Glomerular visceral epithelial cell (primary cell): ENCODE data around the gene RGS7.

Experiments
- DNase-seq: peaks from one replicate; pipeline ENCODE4 v3.0.0-alpha.2; 2016; ENCODE audit errors: extremely low spot score

The RGS7 gene

DNA sequence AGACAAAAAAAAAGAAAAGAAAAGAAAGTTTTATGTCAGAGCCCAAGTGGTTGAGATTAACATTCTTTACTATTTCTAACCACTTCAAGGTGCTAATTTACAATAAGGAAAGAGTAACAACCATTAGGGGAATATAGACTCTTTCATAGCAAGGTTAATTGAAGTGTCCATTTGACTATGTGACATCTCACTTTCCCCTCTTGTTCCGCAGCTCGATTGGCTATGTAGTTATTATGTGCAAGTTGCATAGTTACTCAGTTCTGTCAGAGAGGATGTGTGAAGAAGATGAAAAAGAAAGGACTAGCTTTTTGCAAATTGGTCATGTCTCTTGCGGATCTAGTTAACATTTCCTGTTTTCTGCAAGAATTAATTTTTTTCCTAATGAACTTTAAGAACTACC, 273.7 kb downstream of the RGS7 start:
- DNase-seq = no peak

DNA sequence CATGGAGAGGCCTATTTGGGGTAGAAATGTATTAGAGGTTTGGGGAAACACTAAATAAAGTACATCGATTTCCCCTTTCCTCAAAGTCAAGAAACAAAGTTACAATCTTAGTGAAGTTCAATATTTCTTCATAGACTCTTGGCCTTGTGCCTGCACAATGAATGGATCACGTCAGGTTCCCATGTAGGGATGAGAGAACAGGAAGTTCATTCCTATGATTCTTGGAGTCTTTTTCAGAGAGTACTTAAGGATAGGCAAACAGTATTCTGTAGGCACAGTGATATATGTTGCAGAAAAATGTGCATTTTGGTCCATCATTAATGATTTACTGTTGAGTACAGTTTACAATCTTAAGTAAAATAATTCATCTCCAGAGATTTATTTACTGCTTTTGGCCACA, 275.5 kb downstream of the RGS7 start:
- no peak for DNase-seq

DNA sequence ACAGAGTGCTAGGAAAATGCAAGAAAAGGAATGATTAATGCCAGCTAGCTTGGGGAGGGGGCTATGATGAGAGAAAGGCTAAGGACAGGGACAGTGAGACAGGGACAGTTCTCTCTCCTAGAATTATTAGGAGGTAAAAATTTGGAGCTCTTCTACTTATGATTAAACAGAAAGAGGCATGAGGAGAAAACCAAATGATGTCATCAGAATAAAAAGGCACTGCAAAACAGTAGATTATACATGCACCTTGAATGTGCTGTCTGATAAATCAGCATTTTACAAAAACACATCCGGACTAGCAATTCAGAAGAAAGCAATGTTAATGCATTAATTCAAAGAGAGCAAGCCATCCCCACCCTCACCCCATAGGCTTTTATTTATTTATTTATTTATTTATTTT, 277.5 kb downstream of the RGS7 start:
- no peak for DNase-seq

DNA sequence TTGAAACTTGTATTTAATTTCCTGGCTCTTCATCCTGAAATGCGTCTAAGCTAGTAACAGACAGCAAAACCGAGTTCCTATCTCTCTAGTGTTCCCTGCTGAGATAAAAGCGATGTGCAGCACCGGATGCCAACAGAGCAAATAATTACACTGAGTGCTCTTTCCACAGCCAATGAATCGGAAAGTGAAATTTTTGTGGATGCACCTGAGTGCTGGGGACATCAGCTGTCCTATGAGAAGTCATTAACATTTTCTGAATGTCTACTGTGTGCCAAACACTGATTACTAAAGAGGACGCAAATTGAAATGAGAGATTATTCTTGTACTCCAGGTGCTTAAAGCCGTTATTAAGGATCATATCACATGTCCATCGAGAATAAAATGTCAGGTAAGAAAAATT, 278.0 kb downstream of the RGS7 start:
- DNase-seq = no peak

DNA sequence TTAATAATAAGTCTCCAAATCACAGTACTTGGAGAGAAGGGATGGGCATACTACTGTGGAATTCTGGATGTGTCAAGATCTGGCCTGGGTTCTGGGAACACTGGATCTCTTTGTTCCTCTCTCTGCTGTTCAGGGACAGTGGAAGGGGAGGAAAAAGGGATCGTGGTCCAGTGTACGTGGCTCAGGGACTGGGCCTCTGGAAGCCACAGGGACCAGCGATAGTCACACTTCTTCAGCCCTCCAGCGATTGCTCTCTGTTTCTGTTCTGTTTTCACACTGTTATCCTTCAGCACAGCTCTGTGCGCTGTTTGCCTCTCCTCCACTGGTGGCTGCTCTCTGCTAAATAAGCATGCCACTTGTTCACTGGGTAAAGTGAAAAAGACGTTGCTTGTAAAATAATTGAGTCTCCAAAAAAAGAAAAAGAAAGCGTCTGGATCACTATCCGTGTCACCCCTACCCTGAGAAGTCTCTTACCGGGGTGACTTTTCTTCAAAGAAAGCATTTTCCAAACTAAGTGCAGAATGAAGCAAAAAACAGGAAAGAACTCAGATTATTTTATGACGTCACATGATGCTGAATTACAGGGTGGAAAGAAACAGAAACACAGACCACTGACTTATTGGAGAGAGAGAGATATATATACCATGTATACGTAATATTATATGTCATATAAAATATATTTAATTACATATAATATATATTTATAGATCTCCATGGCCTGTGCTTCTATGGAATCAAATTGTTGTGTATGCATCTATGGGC, 279.4 kb downstream of the RGS7 start:
- DNase-seq = no peak

DNA sequence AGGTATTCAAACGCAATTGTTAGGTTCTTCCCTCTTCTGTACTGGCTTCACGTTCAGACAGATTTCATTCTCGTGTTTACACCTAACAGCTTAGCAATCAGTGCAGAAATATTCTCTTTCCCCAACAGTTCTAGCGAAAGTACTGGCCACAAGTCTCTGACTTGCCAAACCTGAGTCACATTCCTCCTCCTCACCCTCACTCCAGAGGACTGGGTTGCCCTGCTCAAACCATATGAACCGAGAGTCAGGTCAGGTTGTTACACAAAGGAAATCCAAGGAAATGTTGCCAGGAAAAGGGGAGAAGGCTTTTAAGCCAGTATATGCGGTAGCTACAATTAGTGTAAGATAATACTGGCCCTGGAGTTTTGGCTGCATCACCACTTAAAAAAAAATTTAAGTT, 282.5 kb downstream of the RGS7 start:
- DNase-seq = no peak

DNA sequence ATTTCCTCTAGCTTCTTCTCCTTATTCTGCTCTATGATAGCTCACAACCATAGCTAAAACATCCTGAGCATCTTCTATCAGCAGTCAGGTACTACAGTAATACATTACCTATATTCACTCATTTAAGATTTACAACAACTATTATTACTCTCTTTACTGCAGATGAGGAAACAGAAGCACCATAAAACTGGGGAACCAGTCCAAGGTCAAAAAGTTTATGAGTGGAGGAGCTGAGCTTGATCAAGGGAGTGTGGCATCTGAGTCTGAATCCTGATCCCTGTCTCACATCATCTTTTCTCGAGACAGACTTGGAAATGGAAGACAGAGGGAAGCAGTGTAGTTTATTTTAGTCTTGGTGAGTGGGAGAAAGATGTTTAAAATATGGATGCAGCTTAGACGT, 288.6 kb downstream of the RGS7 start:
- DNase-seq = no peak

DNA sequence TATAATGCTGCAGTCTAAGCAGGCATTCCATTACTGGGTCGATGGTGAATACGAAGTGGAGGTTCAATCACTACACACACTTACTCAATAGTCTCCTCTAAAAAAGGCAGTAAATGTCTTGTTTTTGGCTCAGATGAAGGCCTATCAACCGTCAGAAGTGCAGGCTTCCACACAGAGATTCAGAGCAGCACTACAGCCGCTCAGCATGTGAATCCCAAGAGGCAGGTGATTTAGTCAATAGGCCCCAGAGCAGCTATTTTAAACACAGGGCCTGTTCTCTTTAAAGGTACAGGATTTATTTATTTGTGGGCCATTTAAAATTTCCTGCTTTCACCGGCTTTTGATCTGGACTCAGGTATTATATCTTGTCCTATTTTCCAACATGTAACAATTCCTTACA, 293.7 kb downstream of the RGS7 start:
- DNase-seq = no peak

DNA sequence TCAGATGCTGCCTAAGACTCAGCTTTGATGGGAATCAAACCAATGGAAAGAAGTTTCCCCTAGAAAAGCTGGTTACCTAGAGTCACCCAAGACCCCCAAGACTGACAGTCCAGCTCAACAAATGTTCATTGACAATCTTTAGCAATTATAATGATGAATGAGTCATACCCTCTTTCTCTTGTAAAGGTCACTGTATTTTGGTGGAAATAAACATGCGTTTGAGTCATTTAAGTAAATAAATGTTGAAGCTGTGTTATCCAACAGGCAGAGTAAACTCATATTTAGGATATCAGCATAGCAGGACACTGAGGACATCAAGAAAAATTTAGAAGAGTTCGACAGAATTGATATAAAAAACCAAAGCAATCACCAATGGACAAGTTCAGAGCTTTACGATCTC, 295.9 kb downstream of the RGS7 start:
- no peak for DNase-seq

DNA sequence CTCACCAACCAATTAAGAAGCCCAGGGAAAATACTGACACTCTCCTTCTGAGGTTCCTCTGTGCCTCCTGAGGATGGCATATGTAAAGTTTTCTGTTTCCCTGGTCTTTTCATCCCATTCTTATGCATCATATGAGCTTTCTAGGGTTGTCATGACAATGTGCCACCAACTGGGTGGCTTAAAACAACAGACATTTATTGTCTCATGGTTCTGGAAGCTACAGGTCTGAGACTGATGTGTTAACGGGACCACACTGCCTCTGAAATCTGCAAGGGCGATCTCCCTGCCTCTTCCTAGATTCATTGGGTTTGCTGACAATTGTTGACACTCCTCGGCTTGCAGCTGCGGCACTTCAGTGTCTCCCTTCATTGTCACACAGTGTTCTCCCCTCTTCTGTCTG, 308.4 kb downstream of the RGS7 start:
- no peak for DNase-seq

DNA sequence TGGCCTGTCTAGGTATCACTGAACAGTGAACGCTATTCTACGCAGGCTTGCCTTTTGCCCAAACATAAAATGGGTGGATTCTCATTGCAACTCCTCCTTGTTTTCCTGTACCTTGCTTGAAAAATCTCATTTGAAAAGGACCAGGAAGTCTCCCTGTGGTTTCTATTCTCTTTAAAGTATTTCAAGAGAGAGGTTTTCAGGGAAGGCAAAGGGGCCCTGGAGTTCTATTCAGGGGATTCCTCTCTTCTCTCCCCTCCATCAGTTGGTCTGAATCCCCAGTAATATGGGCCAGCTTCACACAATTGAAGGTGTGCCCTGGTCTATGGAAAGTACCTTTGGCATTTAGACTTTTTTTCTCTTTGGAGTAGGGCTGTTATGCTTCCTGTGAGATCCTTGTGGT, 311.3 kb downstream of the RGS7 start:
- DNase-seq = no peak

DNA sequence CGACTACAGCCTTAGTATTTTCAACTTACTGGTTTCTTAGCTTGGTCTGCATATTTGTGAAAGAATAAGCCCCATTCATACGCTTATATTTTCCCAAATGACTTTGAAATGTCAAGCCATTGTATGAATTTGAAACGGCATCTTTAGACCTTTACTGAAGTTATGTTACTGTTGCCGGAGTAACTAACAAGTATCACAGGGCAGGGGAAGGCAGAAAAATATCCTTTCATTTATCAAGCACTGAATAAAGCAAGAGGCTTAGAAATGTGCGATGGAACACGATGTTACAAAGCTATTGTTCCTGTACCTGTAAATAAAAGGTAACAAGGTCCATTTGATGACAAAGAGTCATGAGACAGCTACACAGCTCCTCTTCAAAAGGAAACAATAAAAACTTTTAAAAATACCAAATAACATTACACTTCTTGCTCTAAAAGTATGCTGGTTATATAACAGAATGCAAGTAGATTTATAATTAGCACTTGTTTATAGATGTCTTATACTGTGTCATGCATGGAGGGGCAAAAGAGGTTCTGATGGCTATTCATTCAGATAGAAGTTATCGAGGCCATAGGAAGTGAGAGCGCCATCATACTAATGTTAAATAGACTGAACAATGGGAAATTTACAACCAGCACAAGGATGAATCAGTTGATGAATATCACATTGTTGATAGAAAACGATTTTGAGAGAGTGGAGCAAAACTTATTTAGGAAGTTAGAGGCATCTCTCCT, 322.6 kb downstream of the RGS7 start:
- no peak for DNase-seq

DNA sequence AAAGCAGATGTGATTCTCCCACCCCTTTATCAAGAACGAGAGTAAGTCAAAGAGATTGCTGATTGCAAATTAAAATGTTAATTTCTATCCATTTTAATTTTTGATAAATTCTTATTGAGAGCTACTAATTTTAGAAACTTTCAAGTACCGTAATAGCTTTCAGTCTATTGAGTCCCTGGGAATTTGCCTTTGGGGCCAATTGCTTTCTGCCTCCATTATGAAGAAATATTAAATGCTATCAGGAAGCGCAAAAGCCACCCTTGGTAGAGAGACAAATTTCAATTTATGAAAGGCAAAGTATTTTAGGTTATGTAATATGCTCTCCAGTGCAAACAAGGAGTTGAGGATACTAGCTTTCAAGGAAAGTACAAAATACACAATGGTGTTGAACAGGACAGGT, 332.2 kb downstream of the RGS7 start:
- DNase-seq = no peak

DNA sequence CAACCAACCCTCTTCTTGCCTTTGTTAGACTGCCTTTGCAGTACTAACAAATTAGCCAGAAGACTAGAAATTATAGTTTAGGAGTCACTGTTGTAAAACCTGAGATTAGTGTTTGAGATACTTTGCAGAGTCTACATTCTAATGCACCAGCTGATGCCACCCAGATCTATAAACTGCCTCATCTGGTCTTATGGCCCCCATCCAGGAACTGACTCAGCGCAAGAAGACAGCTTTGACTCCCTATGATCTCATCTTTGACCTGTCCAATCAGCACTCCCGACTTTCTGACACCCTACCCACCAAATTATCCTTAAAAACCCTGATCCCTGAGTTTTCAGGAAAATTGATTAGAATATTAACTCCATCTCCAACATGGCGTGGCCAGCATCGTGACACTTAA, 334.6 kb downstream of the RGS7 start:
- no peak for DNase-seq

DNA sequence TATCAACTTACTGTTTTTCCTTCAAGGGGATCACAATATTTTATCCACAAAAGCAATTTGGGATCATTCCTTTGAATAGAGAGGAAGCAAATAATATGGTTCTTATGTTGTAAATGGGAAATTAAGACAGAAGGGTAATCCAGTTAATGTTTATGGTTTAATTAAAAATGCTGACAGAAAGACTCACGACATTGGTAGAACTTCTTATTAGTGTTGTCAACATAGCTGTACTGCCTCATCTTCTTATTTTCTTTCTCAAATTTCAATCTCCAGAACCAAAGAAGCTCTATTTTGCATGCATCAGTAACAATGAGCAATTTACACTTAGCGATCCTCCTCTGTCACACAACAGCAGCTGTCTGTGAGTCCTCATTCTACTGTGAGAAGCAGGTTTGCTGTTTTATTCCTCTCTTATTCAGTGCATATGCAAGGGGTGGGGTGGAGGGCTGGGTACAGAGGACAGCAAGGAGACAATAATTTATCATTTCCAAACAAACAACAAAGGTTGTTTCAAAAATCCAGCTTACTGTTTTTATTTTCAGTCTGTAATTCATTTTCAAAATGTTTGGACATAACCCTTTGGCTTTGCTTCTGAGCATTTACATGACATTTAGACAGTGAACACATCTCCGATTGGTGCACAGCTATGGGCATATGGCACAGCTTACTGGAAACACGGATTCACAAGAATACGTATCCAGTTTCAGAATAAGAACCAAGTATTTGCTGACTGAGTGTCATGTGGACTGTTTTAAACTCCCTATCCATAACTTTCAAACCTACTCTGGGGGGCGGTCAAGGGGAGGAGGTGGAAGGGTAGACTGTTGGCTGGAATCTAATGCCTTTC, 335.9 kb downstream of the RGS7 start:
- no peak for DNase-seq

DNA sequence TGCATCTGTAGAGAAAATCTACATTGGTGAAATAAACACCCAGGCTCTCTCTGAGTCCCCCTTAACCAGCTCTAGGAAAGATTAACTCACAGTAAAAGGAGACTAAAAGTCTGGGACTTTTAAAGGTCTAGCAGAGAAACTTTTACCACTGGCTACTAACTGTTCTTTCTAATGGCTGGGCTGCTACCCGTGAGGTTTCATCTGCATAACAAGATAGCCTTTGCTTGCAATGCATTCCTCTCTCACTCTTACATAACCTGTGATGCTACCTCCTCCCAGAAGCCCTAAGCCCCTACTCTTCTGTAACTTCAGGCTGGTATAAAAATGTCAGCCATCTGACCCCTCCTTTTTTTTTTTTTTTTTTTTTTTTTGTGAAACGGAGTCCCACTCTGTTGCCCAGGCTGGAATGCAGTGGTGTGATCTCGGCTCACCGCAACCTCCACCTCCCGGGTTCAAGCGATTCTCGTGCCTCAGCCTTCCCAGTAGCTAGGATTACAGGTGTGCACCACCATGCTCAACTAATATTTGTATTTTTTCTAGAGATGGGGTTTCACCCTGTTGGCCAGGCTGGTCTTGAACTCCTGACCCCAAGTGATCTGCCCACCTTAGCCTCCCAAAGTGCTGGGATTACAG, 344.2 kb downstream of the RGS7 start:
- DNase-seq = no peak

DNA sequence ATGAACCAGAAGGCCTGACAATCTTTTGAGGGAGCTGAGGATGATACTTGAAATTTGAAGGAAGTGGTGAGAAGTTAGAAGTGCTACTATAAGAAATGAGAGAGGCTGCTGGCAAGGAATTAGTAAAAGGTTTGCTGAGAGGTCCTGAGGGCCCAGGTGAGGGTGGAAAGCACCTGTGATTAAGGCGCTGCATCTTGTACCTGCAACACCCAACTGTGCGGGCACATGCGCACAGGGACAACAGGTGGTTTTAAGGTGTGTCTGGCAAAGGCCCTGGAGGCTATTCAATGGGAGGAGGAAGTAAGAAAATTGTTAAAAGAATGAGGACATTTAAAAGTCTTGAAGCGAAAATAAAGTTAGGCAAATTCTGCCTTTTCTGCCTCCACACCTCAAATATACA, 349.3 kb downstream of the RGS7 start:
- DNase-seq = no peak

DNA sequence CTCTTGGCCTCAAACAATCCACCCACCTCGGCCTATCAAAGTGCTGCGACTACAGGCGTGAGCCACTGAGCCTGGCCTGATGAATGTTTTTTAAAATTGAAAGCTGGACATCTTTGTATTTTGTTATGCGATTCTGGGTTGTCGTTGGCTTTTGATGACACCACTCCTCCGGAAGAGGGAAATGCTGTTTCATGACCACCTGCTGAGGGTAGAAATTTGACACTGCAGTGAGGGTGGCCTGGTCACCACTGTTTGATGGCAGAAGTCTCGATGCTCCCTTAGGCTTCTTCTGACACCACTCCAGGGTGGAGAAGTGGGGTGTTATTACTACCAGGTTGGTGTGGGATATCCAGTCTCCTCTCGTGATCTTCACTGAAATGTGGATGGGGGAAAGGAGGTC, 357.2 kb downstream of the RGS7 start:
- DNase-seq = no peak

DNA sequence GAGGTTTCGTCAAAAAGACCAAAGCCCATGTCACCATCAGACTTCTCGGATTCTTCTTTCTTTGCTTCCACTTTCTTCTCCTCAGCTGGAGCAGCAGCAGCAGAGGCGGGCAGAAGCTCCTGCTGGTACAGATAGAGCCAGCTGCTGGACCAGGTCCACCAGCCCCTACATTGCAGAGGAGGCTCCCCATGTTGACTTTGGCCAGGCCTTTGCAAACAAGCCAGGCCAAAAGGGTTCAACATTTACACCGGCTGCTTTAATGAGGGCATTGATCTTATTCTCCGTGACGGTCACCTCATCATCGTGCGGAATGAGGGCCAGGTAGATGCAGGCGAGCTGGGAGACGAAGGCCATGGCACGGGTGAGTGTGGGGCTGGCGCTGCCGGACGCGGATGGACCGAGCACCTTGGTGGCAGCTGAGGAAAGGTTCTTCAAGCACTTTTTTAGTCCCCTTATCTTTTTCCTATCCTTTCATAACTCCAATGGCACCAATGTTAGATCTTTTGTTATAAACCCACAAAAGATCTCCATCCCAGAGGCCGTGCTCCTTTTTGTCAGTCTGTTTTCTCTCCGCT, 358.5 kb downstream of the RGS7 start:
- no peak for DNase-seq

DNA sequence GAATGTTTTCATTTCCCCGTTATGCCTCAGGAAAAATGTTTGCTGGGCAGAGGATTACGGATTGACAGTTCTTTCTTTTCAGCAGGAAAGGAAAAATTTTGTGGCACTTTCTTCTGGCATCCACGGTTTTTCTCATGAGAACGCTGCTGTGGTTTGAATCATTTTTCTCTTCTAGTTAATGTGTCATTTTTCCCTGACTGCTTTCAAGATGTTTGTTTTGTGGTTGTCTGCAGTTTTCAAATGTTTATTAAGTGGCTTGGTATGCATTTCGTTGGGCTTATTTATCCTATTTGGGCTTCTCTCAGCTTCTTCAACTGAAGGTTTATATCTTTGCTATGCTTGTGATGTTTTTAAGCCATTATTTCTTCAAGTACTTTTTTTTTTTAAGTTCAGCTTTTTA, 359.0 kb downstream of the RGS7 start:
- no peak for DNase-seq

DNA sequence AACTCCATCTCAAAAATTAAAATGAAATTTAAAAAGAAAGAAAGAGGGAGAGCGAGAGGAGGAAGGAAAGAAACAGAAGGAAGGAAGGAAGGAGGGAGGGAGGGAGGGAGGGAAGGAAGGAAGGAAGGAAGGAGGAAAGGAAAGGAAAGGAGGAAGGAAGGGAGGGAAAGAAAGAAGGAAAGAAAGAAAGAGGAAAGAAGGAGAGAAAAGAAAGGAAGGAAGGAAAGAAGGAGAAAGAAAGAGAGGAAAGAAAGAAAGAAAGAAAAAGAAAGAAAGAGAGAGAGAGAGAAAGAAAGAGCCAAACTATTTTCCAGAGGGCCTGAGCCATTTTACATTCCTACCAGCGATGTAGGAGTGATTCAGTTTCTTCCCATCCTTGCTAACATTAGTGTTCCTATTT, 364.0 kb downstream of the RGS7 start:
- DNase-seq = no peak

DNA sequence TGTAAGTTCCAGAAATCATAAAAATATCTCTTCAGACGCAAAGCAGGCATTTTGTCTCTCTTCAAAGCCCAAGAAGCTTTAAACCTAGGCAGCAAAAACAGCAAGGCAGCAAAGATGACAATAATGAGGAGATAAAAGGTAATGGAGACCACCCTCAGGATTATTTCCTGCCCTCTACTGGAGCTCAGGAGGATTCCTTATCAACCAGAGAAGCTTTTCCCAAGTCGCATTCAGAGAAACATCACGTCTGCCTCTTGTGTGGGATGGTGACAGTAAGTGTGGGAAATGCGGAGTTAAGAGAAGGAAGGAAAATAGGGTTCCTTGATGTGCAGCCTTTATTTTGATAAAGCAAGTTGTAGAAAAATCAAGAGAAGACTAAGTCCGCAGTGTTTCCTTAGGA, 365.8 kb downstream of the RGS7 start:
- no peak for DNase-seq
